GM12874 (cell line): ENCODE measurements around the gene OST4.

Source experiments
- CTCF ChIP-seq: IDR thresholded peaks from 2 replicates; pipeline ENCODE4 v1.5.1; 2011; ENCODE audit warnings: low read depth, mild to moderate bottlenecking, control low read depth, low read length, moderate library complexity; ENCODE audit not compliant: insufficient read depth

OST4 gene

GRCh38 chr2:27083410-27084296 is 12.2 kb upstream of the OST4 start:
- no peak for TF ChIP-seq CTCF

DNA sequence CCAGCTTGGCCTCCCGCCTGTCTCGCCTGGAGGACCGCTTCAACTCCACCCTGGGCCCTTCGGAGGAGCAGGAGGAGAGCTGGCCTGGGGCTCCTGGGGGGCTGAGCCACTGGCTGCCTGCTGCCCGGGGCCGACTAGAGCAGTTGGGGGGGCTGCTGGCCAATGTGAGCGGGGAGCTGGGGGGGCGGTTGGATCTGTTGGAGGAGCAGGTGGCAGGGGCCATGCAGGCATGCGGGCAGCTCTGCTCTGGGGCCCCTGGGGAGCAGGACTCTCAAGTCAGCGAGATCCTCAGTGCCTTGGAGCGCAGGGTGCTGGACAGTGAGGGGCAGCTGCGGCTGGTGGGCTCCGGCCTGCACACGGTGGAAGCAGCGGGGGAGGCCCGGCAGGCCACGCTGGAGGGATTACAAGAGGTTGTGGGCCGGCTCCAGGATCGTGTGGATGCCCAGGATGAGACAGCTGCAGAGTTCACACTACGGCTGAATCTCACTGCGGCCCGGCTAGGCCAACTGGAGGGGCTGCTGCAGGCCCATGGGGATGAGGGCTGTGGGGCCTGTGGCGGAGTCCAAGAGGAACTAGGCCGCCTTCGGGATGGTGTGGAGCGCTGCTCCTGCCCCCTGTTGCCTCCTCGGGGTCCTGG is 11.4 kb upstream of the OST4 start:
- TF ChIP-seq CTCF: no peak

DNA sequence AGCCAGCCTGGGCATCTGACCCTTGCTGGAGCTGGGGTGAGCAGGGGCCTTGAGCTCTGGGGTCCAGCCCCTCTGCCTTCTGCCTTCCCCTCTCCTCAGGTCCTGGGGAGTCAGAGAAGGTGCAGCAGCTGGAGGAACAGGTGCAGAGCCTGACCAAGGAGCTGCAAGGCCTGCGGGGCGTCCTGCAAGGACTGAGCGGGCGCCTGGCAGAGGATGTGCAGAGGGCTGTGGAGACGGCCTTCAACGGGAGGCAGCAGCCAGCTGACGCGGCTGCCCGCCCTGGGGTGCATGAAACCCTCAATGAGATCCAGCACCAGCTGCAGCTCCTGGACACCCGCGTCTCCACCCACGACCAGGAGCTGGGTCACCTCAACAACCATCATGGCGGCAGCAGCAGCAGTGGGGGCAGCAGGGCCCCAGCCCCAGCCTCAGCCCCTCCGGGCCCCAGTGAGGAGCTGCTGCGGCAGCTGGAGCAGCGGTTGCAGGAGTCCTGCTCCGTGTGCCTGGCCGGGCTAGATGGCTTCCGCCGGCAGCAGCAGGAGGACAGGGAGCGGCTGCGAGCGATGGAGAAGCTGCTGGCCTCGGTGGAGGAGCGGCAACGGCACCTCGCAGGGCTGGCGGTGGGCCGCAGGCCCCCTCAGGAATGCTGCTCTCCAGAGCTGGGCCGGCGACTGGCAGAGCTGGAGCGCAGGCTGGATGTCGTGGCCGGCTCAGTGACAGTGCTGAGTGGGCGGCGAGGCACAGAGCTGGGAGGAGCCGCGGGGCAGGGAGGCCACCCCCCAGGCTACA is 10.7 kb upstream of the OST4 start:
- no peak for TF ChIP-seq CTCF

GRCh38 chr2:27080603-27080936 is 9.1 kb upstream of the OST4 start:
- TF ChIP-seq CTCF: no peak

DNA sequence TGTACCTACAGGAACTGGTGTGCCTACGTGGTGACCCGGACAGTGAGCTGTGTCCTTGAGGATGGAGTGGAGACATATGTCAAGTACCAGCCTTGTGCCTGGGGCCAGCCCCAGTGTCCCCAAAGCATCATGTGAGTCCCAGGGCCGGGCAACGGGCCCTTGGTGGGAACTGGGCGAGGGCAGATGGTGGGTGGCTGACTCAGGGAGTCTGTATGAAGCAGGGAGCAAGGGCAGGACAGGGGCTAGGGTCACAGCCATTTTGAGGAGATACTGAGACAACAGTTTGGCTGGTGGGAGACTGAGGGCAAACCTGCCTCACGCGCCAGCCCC is 8.7 kb upstream of the OST4 start:
- no peak for TF ChIP-seq CTCF

DNA sequence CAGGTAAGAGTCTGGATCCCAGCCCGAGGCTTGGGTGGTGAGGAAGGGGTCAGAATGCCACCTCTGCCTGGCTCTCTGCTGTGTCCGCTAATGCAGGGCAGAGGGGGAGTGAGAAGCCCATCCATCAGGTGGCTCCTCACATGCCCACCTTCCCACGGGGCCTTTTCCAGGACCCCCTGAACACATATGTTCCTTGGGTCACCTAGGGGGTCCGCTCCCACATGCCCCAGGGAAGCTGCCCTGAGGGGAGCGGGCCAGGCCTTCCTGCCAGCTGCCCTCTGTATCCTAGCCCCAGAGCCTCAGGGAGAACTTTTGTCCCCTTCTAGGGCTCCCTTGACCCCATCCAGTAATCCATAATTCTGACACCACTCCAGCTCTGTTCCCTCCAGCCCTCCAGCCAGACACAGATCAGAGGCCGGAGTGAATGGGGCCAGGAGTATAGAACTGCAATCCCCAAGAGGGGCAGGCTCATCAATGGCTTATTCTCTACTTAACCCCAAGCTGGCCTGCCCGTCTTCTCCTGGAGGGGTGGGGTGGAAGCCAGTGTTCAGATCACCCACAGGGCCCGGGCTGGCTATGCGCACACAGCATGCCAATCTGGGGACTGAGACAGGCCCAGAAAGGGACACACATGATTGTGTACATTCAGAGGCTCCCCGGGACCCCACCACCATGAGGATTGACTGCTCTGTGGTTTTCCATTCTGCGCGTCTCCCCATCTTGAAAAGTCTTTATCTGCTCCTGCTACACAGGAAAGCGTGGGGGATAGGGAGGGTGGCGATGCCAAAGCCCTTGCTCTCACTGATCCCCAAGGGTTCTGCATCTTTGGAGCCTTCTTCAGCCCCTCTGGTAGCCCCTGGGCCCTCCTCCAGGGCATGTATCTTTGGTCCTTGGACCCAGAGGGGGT is 8.0 kb upstream of the OST4 start:
- no peak for TF ChIP-seq CTCF
